Tongue (tissue), 2 donors: ENCODE results near the gene ARHGAP21. TPM values are rescaled to one million over a fixed set of nuclear protein-coding genes. Genes with fewer than 3 reads are reported as not detected.
"Not testable (repeated sequence)": the region's sequence is repeated elsewhere in the genome, so short reads cannot be mapped to it uniquely, and the experiment has no call there.

Source experiments
- DNase-seq: peaks from one replicate; pipeline ENCODE4 v3.0.0-alpha.2; 2015
- total RNA-seq: library from RNA; depleted of rRNA; stranded (reverse); fragments of >200 nt; gene quantifications from one replicate; pipeline ENCODE4 v1.2.3, GENCODE V29; 2014

ARHGAP21 gene
- total RNA-seq, 1 donor from 2014 or later = 85.6 TPM

GRCh38 chr10:24625778-24626177 lies 97.9 kb downstream of the ARHGAP21 start:
- DNase-seq = no peak

DNA sequence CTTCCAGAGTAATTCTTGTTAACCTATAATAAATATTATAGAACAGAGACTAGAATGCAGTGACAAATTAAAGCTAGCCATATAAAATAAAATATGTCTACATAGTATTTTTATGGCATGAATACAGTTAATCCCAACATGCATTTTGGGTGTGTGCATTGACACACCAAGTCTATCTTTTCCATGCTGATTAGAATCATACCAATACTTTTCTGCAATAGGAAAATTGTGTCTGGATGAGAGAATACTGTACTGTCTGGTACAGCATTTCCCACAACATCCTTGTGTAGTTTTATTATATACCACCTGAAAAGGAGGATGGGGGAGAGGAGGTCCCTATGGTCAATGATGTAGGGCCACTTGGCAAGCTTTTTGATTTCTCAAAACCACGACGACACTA lies 100.3 kb downstream of the ARHGAP21 start:
- no peak for DNase-seq

- no peak for DNase-seq
Measured at GRCh38 chr10:24622781-24623301, 100.8 kb downstream of the ARHGAP21 start.

- DNase-seq = not testable (repeated sequence)
Measured at GRCh38 chr10:24621035-24621795, 102.5 kb downstream of the ARHGAP21 start.

- DNase-seq = not testable (repeated sequence)
Measured at GRCh38 chr10:24619994-24620310, 103.7 kb downstream of the ARHGAP21 start.

- DNase-seq = not testable (repeated sequence)
Measured at GRCh38 chr10:24619291-24619993, 104.2 kb downstream of the ARHGAP21 start.

- DNase-seq = no peak
Measured at GRCh38 chr10:24618401-24618800, 105.3 kb downstream of the ARHGAP21 start.

DNA sequence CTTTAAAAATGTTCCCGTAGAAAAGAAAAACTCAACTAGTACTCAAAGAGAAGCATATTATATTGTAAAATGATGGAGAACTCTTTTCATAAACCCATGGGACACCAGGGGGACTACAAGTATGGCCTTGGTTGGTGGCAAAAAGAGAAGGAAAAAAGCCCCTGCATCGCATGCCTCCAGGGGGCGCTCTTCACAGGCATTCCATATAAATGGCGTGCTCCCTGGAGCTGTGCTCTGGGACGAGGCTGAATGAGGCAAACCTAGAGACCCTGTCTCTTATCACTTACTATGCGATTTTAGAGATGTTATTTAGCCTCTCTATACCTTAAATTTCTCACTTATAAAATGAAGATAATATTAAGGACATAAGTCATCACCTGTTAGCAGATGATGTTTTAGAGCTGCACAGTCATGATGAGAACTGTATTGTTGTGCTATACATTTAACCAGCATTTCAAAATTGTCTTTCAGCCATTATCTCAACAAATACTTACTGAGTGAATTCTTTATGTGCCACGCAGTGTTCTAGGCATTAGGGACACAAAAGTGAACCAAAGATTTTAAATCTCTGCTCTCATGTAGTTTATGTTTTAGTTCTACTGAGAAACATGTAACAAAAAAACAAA lies 105.8 kb downstream of the ARHGAP21 start:
- DNase-seq = peak; percentile 35

DNA sequence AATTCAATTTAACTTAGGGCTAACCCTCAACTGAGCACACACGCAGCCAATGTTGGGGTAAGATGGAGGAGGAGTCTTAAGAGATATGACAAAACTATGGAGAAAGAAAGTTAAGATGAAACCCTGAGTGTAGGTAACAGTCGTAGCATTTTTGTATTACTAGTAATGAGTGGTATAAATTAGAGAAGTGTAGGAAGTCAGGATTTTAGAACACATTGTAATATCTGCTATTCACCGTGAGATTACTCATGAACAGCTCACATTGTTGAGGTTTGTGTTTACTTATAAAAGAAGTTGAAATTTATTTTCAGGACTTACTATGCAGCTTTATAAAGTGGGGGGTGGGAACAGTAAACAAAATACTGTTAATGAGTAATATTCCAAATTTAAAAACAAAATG lies 107.2 kb downstream of the ARHGAP21 start:
- DNase-seq = no peak

DNA sequence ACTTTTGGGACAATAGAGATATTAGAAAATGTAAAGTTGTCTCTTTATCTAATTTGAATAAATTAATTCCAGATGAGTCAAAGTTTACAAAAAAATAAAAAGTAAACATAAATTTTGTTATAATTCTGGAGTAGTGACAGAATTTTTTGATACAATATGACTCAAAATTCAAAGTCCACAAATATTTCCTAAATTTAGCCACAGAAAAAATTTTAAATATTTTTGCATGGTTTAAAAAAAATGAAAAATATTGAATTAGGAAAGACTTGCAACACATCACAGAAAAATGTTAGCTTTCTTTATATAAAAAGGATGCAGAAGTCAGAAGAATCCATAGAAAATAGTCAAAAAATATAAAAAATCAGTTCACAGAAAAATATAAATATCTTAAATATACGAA lies 117.7 kb downstream of the ARHGAP21 start:
- no peak for DNase-seq

- no peak for DNase-seq
Measured at GRCh38 chr10:24605141-24605540, 118.5 kb downstream of the ARHGAP21 start.

DNA sequence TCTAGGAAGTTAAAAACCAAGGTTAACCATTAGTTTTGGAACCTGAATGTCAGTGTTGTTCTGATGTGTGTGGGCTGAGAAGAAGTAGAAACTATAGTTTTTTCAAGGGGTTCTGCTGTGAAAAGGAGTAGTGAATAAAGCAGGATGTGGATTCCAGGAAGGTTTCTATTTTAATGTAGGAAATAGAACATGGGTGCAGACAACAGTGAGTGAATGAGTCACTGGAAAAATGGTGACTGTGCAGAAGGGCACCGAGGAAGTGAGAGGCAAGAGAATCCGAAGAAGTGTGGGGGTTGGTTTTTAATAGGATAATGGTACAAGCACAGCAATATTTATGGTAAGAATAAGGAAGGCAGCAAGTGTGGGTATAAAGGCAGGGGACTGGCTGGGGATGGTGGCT lies 120.4 kb downstream of the ARHGAP21 start:
- DNase-seq = no peak

GRCh38 chr10:24597961-24598360 lies 125.7 kb downstream of the ARHGAP21 start:
- no peak for DNase-seq

GRCh38 chr10:24597426-24597825 lies 126.3 kb downstream of the ARHGAP21 start:
- DNase-seq = peak; percentile 8

DNA sequence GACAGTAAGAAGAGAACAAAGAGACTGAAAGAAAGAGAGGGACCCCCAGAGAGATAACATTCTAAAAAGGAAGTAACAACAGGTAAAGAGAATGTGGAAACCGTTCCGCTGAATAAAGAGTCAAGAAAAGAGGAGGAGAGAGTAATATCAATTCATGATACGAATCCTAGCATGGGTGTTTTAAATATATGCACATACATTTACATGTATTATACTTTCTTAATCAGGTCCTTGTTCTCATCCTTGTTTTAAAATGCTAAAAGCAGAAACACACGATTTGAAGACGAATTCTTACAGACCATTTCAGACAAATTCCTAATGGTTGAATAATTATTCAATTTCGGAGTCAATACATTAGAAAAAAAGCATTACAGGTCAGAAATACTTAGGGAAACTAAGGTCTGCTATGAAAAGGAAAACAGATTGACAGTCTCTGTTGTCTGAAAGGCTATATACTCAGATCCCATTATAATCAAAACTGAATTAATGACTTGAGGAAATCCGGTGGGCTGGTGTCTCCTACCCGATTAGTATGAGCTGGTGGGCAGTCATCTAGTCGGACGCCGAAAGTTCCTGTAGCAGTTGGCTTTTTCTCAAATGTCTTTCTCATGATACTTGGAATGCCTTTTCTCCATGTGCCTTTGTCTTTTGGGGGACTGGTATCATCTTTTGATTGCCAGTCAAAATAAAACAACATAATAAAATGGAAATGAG lies 127.3 kb downstream of the ARHGAP21 start:
- DNase-seq = no peak

GRCh38 chr10:24590697-24591457 lies 132.8 kb downstream of the ARHGAP21 start:
- no peak for DNase-seq

- DNase-seq = no peak
Measured at GRCh38 chr10:24589265-24589664, 134.4 kb downstream of the ARHGAP21 start.

- no peak for DNase-seq
Measured at GRCh38 chr10:24579906-24580305, 143.8 kb downstream of the ARHGAP21 start.

DNA sequence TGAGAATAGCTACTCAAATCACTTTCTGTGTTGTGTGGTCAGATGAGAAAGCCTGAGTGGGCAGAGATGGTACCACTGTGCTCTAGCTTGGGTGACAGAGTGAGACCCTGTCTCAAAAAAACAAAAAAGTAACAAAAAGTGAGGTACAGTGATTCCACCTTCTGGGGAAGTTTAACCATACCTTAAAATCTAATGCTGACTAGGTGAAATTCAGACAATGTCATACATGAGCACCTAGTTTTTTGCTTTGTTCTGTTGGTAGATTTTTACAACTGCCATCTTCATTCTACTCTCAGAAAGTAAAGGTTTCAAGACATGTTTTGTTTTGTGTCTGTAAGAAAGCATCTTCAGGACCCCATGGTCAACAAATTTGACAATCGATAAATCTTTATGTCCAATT lies 144.2 kb downstream of the ARHGAP21 start:
- DNase-seq = no peak

GRCh38 chr10:24575481-24576002 lies 148.1 kb downstream of the ARHGAP21 start:
- DNase-seq = no peak

DNA sequence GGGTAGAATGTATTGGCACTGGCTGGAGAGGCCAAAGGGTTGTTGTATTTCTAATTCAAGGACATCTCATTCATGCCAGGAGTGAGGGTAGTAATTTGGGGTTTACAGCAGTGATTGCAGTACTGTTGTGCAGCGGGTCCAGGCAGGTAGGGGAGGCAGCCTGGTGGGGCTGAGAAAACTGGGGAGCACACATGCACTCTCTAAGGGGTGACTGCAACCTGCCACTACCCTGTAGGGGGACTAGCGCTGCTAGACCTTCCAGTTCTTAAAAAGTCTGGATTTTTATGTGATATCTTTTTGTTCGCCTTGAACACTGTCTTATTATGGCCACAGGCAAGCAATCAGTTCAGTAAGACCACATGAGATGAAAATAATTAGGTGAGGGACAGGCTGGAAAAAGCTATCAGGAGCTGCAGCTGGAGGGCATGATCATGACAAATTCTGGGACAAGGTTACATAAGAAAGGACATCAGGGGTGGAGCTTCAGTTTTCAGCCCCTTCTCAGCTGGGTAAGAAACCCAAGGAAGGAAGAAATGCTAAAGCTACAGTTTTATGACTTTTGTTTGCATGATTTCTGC lies 149.0 kb downstream of the ARHGAP21 start:
- DNase-seq = no peak
